Breast epithelium (tissue), 3 donors: Measurements from ENCODE around the gene LPP.

Experiments
- POLR2A ChIP-seq: fragments of 450-650 bp; IDR thresholded peaks from one replicate; pipeline ENCODE4 v1.6.1; 2016; ENCODE audit warnings: antibody characterized with exemption, mild to moderate bottlenecking, moderate library complexity
- TF ChIP-seq, protein P1 (sequence below), 3 donors: fragments of 450-650 bp; IDR thresholded peaks; one replicate each; pipeline ENCODE4 v1.5.1; 2016 to 2017; ENCODE audit warnings: antibody characterized with exemption in 3 of 3, mild to moderate bottlenecking in 3 of 3, moderate library complexity in 3 of 3

DNA sequence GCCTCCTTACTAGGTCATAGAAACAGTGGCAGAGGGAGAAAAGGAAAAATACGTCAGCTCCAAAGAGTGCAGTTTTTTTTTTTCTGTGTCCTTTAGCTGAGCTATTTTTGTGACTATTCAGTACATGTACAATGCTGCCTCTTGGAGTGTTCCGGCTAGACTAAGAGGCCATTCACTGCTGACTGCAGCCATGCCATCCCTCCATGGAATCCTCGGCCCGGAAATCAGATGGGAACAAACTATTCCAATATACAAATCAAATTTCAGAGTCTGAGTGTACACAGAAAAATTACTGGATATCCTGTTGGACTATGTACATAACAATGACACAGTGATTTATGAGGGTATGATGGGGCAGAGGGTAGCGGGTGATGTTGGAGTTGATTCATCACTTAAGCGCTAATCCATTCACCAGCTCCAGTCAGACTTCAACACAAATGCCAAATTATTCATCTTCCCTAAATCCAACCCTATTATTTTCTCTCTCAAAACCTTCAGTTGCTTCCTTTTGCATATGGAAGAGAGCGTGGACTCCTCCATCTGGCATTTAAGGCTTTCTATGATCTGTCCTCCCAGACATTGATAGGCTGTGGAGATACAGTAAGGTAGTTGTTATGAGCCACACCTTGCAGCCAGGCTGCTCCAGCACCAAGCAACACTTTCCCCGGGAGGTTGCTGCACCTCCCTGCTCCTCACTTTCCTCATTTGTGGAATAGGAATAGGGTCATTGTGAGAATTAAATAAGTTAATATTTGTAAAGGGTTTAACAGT, 109.1 kb downstream of the LPP start:
- TF ChIP-seq, protein P1, sequence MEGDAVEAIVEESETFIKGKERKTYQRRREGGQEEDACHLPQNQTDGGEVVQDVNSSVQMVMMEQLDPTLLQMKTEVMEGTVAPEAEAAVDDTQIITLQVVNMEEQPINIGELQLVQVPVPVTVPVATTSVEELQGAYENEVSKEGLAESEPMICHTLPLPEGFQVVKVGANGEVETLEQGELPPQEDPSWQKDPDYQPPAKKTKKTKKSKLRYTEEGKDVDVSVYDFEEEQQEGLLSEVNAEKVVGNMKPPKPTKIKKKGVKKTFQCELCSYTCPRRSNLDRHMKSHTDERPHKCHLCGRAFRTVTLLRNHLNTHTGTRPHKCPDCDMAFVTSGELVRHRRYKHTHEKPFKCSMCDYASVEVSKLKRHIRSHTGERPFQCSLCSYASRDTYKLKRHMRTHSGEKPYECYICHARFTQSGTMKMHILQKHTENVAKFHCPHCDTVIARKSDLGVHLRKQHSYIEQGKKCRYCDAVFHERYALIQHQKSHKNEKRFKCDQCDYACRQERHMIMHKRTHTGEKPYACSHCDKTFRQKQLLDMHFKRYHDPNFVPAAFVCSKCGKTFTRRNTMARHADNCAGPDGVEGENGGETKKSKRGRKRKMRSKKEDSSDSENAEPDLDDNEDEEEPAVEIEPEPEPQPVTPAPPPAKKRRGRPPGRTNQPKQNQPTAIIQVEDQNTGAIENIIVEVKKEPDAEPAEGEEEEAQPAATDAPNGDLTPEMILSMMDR (IDR thresholded peaks at IDR 0.05) = no peak
- TF ChIP-seq POLR2A = no peak
